Muscle layer of duodenum (tissue), 2 donors: ENCODE results near the gene KANSL1.

ENCODE experiments used
- H3K27ac ChIP-seq: one replicate; pipeline ENCODE4 v1.7.0; 2013; ENCODE audit warnings: mild to moderate bottlenecking, low read length
- H3K27me3 ChIP-seq: one replicate; pipeline ENCODE4 v1.7.0; 2013; ENCODE audit warnings: low read depth, mild to moderate bottlenecking, control low read depth, low read length
- H3K36me3 ChIP-seq, 2 donors: one replicate each; pipeline ENCODE4 v1.7.0; 2013; ENCODE audit warnings: low read length in 2 of 2, control low read depth in 1 of 2, mild to moderate bottlenecking in 1 of 2; ENCODE audit not compliant: insufficient read depth in 2 of 2, control insufficient read depth in 1 of 2
- H3K4me1 ChIP-seq, 2 donors: one replicate each; pipeline ENCODE4 v1.7.0; 2013; ENCODE audit warnings: low read length in 2 of 2, mild to moderate bottlenecking in 2 of 2, control low read depth in 1 of 2, moderate library complexity in 1 of 2; ENCODE audit not compliant: insufficient read depth in 2 of 2, control insufficient read depth in 1 of 2
- H3K4me3 ChIP-seq, 2 donors: one replicate each; pipeline ENCODE4 v1.7.0; 2013; ENCODE audit warnings: low read length in 2 of 2, low read depth in 1 of 2, mild to moderate bottlenecking in 1 of 2
- H3K9me3 ChIP-seq, 2 donors: one replicate each; pipeline ENCODE4 v1.7.0; 2013; ENCODE audit warnings: low read length in 2 of 2, control low read depth in 1 of 2, mild to moderate bottlenecking in 1 of 2; ENCODE audit not compliant: control insufficient read depth in 1 of 2
- donor health status: healthy.

KANSL1 gene

GRCh38 chr17:46032909-46033308 lies 160.3 kb downstream of the KANSL1 start:
- Histone ChIP-seq H3K27ac (no peak overlapping the region), H3K36me3 (peaks cover 70 to 72% of the 10 kb centered on the region in 2 donors), H3K9me3 (no peaks in the 10 kb centered on the region), H3K27me3 (no peaks in the 10 kb centered on the region), H3K4me3 (no peak overlapping the region), H3K4me1 (peaks cover 0 to 17% of the 10 kb centered on the region in 2 donors)

- Histone ChIP-seq H3K4me3 (no peak overlapping the region), H3K27me3 (no peaks in the 10 kb centered on the region), H3K27ac (no peak overlapping the region), H3K36me3 (peaks cover 63 to 66% of the 10 kb centered on the region in 2 donors), H3K9me3 (no peaks in the 10 kb centered on the region), H3K4me1 (peaks cover 0 to 21% of the 10 kb centered on the region in 2 donors)
Measured at GRCh38 chr17:46031920-46032319, 161.3 kb downstream of the KANSL1 start.

- Histone ChIP-seq H3K4me3 (no peak overlapping the region), H3K4me1 (peaks cover 0 to 21% of the 10 kb centered on the region in 2 donors), H3K27ac (no peak overlapping the region), H3K27me3 (no peaks in the 10 kb centered on the region), H3K36me3 (peaks cover 58 to 69% of the 10 kb centered on the region in 2 donors), H3K9me3 (no peaks in the 10 kb centered on the region)
Measured at GRCh38 chr17:46031440-46031839, 161.8 kb downstream of the KANSL1 start.

GRCh38 chr17:46030752-46031151 lies 162.5 kb downstream of the KANSL1 start:
- peaks cover 57 to 65% of the 10 kb centered on the region in 2 donors for H3K36me3 ChIP-seq
- no peak overlapping the region for H3K27ac ChIP-seq
- H3K4me3 ChIP-seq: no peak overlapping the region
- peaks cover 0 to 18% of the 10 kb centered on the region in 2 donors for H3K4me1 ChIP-seq
- no peaks in the 10 kb centered on the region for H3K27me3 ChIP-seq
- no peaks in the 10 kb centered on the region for H3K9me3 ChIP-seq

GRCh38 chr17:46029627-46030026 lies 163.6 kb downstream of the KANSL1 start:
- no peak overlapping the region for H3K4me3 ChIP-seq
- no peaks in the 10 kb centered on the region for H3K9me3 ChIP-seq
- H3K27ac ChIP-seq: no peak overlapping the region
- H3K27me3 ChIP-seq: no peaks in the 10 kb centered on the region
- peaks cover 48 to 54% of the 10 kb centered on the region in 2 donors for H3K36me3 ChIP-seq
- peaks cover 0 to 7% of the 10 kb centered on the region in 2 donors for H3K4me1 ChIP-seq

GRCh38 chr17:46028981-46029565 lies 164.2 kb downstream of the KANSL1 start:
- H3K36me3 ChIP-seq: peaks cover 43 to 49% of the 10 kb centered on the region in 2 donors
- H3K27ac ChIP-seq: no peak overlapping the region

GRCh38 chr17:46028374-46028773 lies 164.9 kb downstream of the KANSL1 start:
- Histone ChIP-seq H3K4me1 (peaks cover 0 to 4% of the 10 kb centered on the region in 2 donors), H3K9me3 (no peaks in the 10 kb centered on the region), H3K27ac (no peak overlapping the region), H3K36me3 (peaks cover 36 to 42% of the 10 kb centered on the region in 2 donors), H3K4me3 (no peak overlapping the region), H3K27me3 (no peaks in the 10 kb centered on the region)

More at GRCh38 chr17:46028981-46029565, 164.2 kb downstream of the KANSL1 start:
- peaks cover 0 to 4% of the 10 kb centered on the region in 2 donors for H3K4me1 ChIP-seq
- H3K27me3 ChIP-seq: no peaks in the 10 kb centered on the region
- H3K4me3 ChIP-seq: no peak overlapping the region
- H3K9me3 ChIP-seq: no peaks in the 10 kb centered on the region

- peaks cover 0 to 4% of the 10 kb centered on the region in 2 donors for H3K4me1 ChIP-seq
- H3K36me3 ChIP-seq: peaks cover 32 to 39% of the 10 kb centered on the region in 2 donors
- H3K9me3 ChIP-seq: no peaks in the 10 kb centered on the region
- no peaks in the 10 kb centered on the region for H3K27me3 ChIP-seq
- no peak overlapping the region for H3K4me3 ChIP-seq
- no peak overlapping the region for H3K27ac ChIP-seq
Measured at GRCh38 chr17:46027976-46028325, 165.3 kb downstream of the KANSL1 start.

GRCh38 chr17:46027048-46027975 lies 165.9 kb downstream of the KANSL1 start:
- H3K27ac ChIP-seq: no peak overlapping the region
- no peak overlapping the region for H3K4me3 ChIP-seq
- H3K9me3 ChIP-seq: no peaks in the 10 kb centered on the region
- H3K27me3 ChIP-seq: no peaks in the 10 kb centered on the region
- peaks cover 0 to 4% of the 10 kb centered on the region in 2 donors for H3K4me1 ChIP-seq
- H3K36me3 ChIP-seq: peaks cover 26 to 39% of the 10 kb centered on the region in 2 donors

GRCh38 chr17:46026166-46027047 lies 166.8 kb downstream of the KANSL1 start:
- Histone ChIP-seq H3K27ac (no peak overlapping the region), H3K9me3 (no peaks in the 10 kb centered on the region), H3K4me1 (peaks cover 0 to 4% of the 10 kb centered on the region in 2 donors), H3K4me3 (no peak overlapping the region), H3K27me3 (no peaks in the 10 kb centered on the region), H3K36me3 (peaks cover 17 to 34% of the 10 kb centered on the region in 2 donors)
